H9 (cell line): ENCODE results near the gene PGM1. TPM values are rescaled to one million over a fixed set of nuclear protein-coding genes. Genes with fewer than 3 reads are reported as not detected.

Experiments used
- DNase-seq: peaks from one replicate; pipeline ENCODE4 v3.0.0-alpha.2; 2017
- H2AFZ ChIP-seq: one replicate; pipeline ENCODE4 v1.6.1; 2013; ENCODE audit warnings: mild to moderate bottlenecking, low read length, control low read depth, moderate library complexity
- H2AK5ac ChIP-seq: 2 replicates; pipeline ENCODE4 v1.6.1; 2013; ENCODE audit warnings: low read length, control low read depth, mixed read lengths; ENCODE audit not compliant: insufficient read length
- H2BK120ac ChIP-seq: one replicate; pipeline ENCODE4 v1.6.1; 2013; ENCODE audit warnings: low read depth, mild to moderate bottlenecking, low read length, control low read depth, inconsistent platforms; ENCODE audit not compliant: poor library complexity, severe bottlenecking
- H2BK12ac ChIP-seq: 2 replicates; pipeline ENCODE4 v1.6.1; 2013; ENCODE audit warnings: low read length, control low read depth, mixed read lengths, low read depth; ENCODE audit not compliant: insufficient read length
- H2BK15ac ChIP-seq: 2 replicates; pipeline ENCODE4 v1.6.1; 2013; ENCODE audit warnings: low read depth, low read length, control low read depth
- H2BK20ac ChIP-seq: one replicate; pipeline ENCODE4 v1.6.1; 2013; ENCODE audit warnings: low read depth, mild to moderate bottlenecking, low read length, control low read depth, inconsistent platforms; ENCODE audit not compliant: poor library complexity, severe bottlenecking
- H2BK5ac ChIP-seq: 2 replicates; pipeline ENCODE4 v1.6.1; 2013; ENCODE audit warnings: low read length, control low read depth, mixed read lengths; ENCODE audit not compliant: insufficient read length
- H3K14ac ChIP-seq: 2 replicates; pipeline ENCODE4 v1.6.1; 2013; ENCODE audit warnings: low read length, control low read depth; ENCODE audit not compliant: insufficient read depth
- H3K18ac ChIP-seq: 2 replicates; pipeline ENCODE4 v1.6.1; 2013; ENCODE audit warnings: low read depth, mild to moderate bottlenecking, mixed read lengths, low read length, control low read depth; ENCODE audit not compliant: insufficient read length
- H3K23ac ChIP-seq: 2 replicates; pipeline ENCODE4 v1.6.1; 2013; ENCODE audit warnings: low read length, control low read depth, mixed read lengths, low read depth; ENCODE audit not compliant: insufficient read length
- H3K23me2 ChIP-seq: 2 replicates; pipeline ENCODE4 v1.6.1; 2013; ENCODE audit warnings: low read depth, mild to moderate bottlenecking, mixed read lengths, low read length, control low read depth; ENCODE audit not compliant: insufficient read length, poor library complexity, severe bottlenecking
- H3K27ac ChIP-seq: 2 replicates; pipeline ENCODE4 v1.5.1; 2013; ENCODE audit warnings: low read length, control low read depth, mixed read lengths, low read depth; ENCODE audit not compliant: insufficient read length
- H3K27me3 ChIP-seq: 2 replicates; pipeline ENCODE4 v1.6.1; 2013; ENCODE audit warnings: low read length, control low read depth, inconsistent platforms; ENCODE audit not compliant: insufficient read depth
- H3K4ac ChIP-seq: 2 replicates; pipeline ENCODE4 v1.6.1; 2013; ENCODE audit warnings: low read depth, mild to moderate bottlenecking, control low read depth, inconsistent platforms, low read length, moderate library complexity
- H3K4me1 ChIP-seq: 2 replicates; pipeline ENCODE4 v1.6.1; 2013; ENCODE audit warnings: low read length, control low read depth, inconsistent platforms; ENCODE audit not compliant: insufficient read depth
- H3K4me2 ChIP-seq: 2 replicates; pipeline ENCODE4 v1.6.1; 2013; ENCODE audit warnings: low read length, control low read depth, mixed read lengths; ENCODE audit not compliant: insufficient read length, insufficient read depth
- H3K56ac ChIP-seq: 2 replicates; pipeline ENCODE4 v1.6.1; 2013; ENCODE audit warnings: low read depth, mild to moderate bottlenecking, mixed read lengths, low read length, control low read depth; ENCODE audit not compliant: insufficient read length
- H3K79me1 ChIP-seq: 2 replicates; pipeline ENCODE4 v1.6.1; 2013; ENCODE audit warnings: low read depth, mild to moderate bottlenecking, moderate library complexity, low read length, control low read depth, inconsistent platforms; ENCODE audit not compliant: insufficient read depth, poor library complexity, severe bottlenecking
- H3K79me2 ChIP-seq: 2 replicates; pipeline ENCODE4 v1.6.1; 2013; ENCODE audit warnings: low read length, control low read depth, inconsistent platforms; ENCODE audit not compliant: insufficient read depth
- H3K9ac ChIP-seq: 2 replicates; pipeline ENCODE4 v1.6.1; 2013; ENCODE audit warnings: low read length, control low read depth, mixed read lengths; ENCODE audit not compliant: insufficient read length; ENCODE audit errors: extremely low read depth
- H3K9me3 ChIP-seq: one replicate; pipeline ENCODE4 v1.6.1; 2013; ENCODE audit warnings: low read depth, low read length, inconsistent platforms; ENCODE audit not compliant: control insufficient read depth
- H3T11ph ChIP-seq: one replicate; pipeline ENCODE4 v1.6.1; 2013; ENCODE audit warnings: mild to moderate bottlenecking, low read length, control low read depth, inconsistent platforms
- H4K20me1 ChIP-seq: one replicate; pipeline ENCODE4 v1.6.1; 2013; ENCODE audit not compliant: control insufficient read depth, insufficient read length, insufficient read depth
- H4K5ac ChIP-seq: 2 replicates; pipeline ENCODE4 v1.6.1; 2013; ENCODE audit warnings: low read depth, mild to moderate bottlenecking, mixed read lengths, low read length, control low read depth; ENCODE audit not compliant: insufficient read length
- H4K8ac ChIP-seq: replicated peaks from 2 replicates; pipeline ENCODE4 v1.6.1; 2013; ENCODE audit warnings: low read length, control low read depth, mixed read lengths, low read depth; ENCODE audit not compliant: insufficient read length
- H4K91ac ChIP-seq: 2 replicates; pipeline ENCODE4 v1.6.1; 2013; ENCODE audit warnings: low read depth, mild to moderate bottlenecking, moderate library complexity, mixed read lengths, low read length, control low read depth; ENCODE audit not compliant: insufficient read length
- H3K27ac Mint-ChIP-seq, 3 experiments: 2 replicates in 2 of 3; 3 replicates in 1 of 3; pipeline ENCODE4 v1.8.0; 2020 to 2021; ENCODE audit warnings: mixed read lengths in 3 of 3, mild to moderate bottlenecking in 1 of 3, moderate library complexity in 1 of 3
- H3K27me3 Mint-ChIP-seq: 2 replicates; pipeline ENCODE4 v1.8.0; 2021; ENCODE audit warnings: low read depth, mild to moderate bottlenecking, moderate library complexity, mixed read lengths
- H3K36me3 Mint-ChIP-seq, 3 experiments: 2 replicates in 2 of 3; 3 replicates in 1 of 3; pipeline ENCODE4 v1.8.0; 2020 to 2021; ENCODE audit warnings: low read depth in 3 of 3, mixed read lengths in 3 of 3; ENCODE audit not compliant: insufficient read depth in 1 of 3
- H3K4me1 Mint-ChIP-seq, 2 experiments: 2 replicates each; pipeline ENCODE4 v1.8.0; 2020; ENCODE audit warnings: mixed read lengths in 2 of 2
- H3K4me3 Mint-ChIP-seq, 2 experiments: 2 replicates in 1 of 2; 3 replicates in 1 of 2; pipeline ENCODE4 v1.8.0; 2020 to 2021; ENCODE audit warnings: mild to moderate bottlenecking in 2 of 2, mixed read lengths in 2 of 2, moderate library complexity in 1 of 2
- H3K9me3 Mint-ChIP-seq, 2 experiments: 2 replicates in 1 of 2; 3 replicates in 1 of 2; pipeline ENCODE4 v1.8.0; 2020; ENCODE audit warnings: mild to moderate bottlenecking in 2 of 2, mixed read lengths in 2 of 2, moderate library complexity in 1 of 2
- CTCF ChIP-seq: fragments of 200-600 bp; sonication (generic); conservative IDR thresholded peaks from 3 replicates; pipeline ENCODE4 v1.8.0; 2021; ENCODE audit warnings: antibody characterized with exemption, mild to moderate bottlenecking
- WGBS: extraction: QIAGEN DNeasy Blood & Tissue Kit; methylation state at CpG from one replicate; pipeline ENCODE4 v1.1.7; 2013; ENCODE audit warnings: missing lambda C conversion rate, low lambda C conversion rate, mixed read lengths; ENCODE audit not compliant: insufficient read length; ENCODE audit errors: extremely low coverage; 5-methylcytosine and 5-hydroxymethylcytosine counted together
- total RNA-seq: library from RNA; stranded (reverse); gene quantifications from 2 replicates; pipeline ENCODE4 v1.2.1, GENCODE V29; 2021

Gene PGM1
- total RNA-seq, 1 experiment from 2014 or later, result 56.4 TPM

- H3K4me1 Mint-ChIP-seq, result no peaks in the 10 kb centered on the region
- no peak overlapping the region for H4K8ac ChIP-seq
- no peak overlapping the region for H3K27ac ChIP-seq
- H3K18ac ChIP-seq, result no peak overlapping the region
- H2BK20ac ChIP-seq, result no peak overlapping the region
- no peaks in the 10 kb centered on the region for H3K4me1 ChIP-seq
- no peak overlapping the region for H3K9ac ChIP-seq
- no peak overlapping the region for H3T11ph ChIP-seq
- H4K91ac ChIP-seq, result no peak overlapping the region
- no CpG with 5 or more reads among the region's 1 CpG for WGBS
- no peak overlapping the region for H4K5ac ChIP-seq
- H3K27ac Mint-ChIP-seq, result no peak overlapping the region
- H3K79me1 ChIP-seq, result no peaks in the 10 kb centered on the region
- no peak overlapping the region for H3K56ac ChIP-seq
- no peak overlapping the region for H2AFZ ChIP-seq
- no peak overlapping the region for H2BK120ac ChIP-seq
- no peak overlapping the region for H2BK5ac ChIP-seq
- no peaks in the 10 kb centered on the region for H3K9me3 ChIP-seq
- H3K23me2 ChIP-seq, result no peaks in the 10 kb centered on the region
- no peak overlapping the region for H3K4ac ChIP-seq
- TF ChIP-seq CTCF, result no peak
- H3K4me3 Mint-ChIP-seq, result no peak overlapping the region
- no peak overlapping the region for H3K4me2 ChIP-seq
- H2AK5ac ChIP-seq, result no peak overlapping the region
- H3K36me3 Mint-ChIP-seq, result peaks cover 0 to 22% (median 5%) of the 10 kb centered on the region in 3 experiments; a peak in 4 of 7 replicates
- no peaks in the 10 kb centered on the region for H4K20me1 ChIP-seq
- H3K9me3 Mint-ChIP-seq, result no peaks in the 10 kb centered on the region
- no peak overlapping the region for H3K14ac ChIP-seq
- no peak overlapping the region for H3K23ac ChIP-seq
- no peaks in the 10 kb centered on the region for H3K79me2 ChIP-seq
- H3K27me3 Mint-ChIP-seq, result no peaks in the 10 kb centered on the region
- H3K27me3 ChIP-seq, result no peaks in the 10 kb centered on the region
- no peak overlapping the region for H2BK15ac ChIP-seq
- DNase-seq, result no peak
- no peak overlapping the region for H2BK12ac ChIP-seq
Measured at GRCh38 chr1:63635681-63636080, 42.5 kb downstream of the PGM1 start.
